Panc1 (cell line): Measurements from ENCODE around the gene SLC66A2. TPM values are rescaled to one million over a fixed set of nuclear protein-coding genes. Genes with fewer than 3 reads are reported as not detected.

ENCODE experiments used
- ATAC-seq: fragments of 200-7000 bp; cut with Tn5 transposase; 2 replicates; pipeline ENCODE4 v1.9.1; 2020; ENCODE audit warnings: mild to moderate bottlenecking, moderate library complexity
- BruUV-seq: library from RNA; stranded (reverse); fragments of 400-500 nt; replicated peaks from 2 replicates; lab custom pipeline; 2021; lab: Mats Ljungman, UMichigan
- CTCF ChIA-PET: fragments of 300-600 bp; sonication (Branson Sonifier 250); formaldehyde crosslinking; loops from one replicate; lab custom pipeline; 2022; ENCODE audit warnings: antibody characterized with exemption; lab: Charles Lee
- POLR2A ChIA-PET: fragments of 300-600 bp; sonication (Branson Sonifier 250); formaldehyde crosslinking; loops from one replicate; lab custom pipeline; 2022; ENCODE audit warnings: antibody characterized with exemption; lab: Charles Lee
- DNase-seq: peaks from one replicate; pipeline ENCODE4 v3.0.0-alpha.2; 2010; ENCODE audit warnings: low read depth, low spot score
- H3K27ac ChIP-seq: 2 replicates; pipeline ENCODE4 v1.5.1; 2011; ENCODE audit warnings: mild to moderate bottlenecking, low read length, inconsistent platforms
- H3K27me3 ChIP-seq: fragments of 200-500 bp; sonication (Bioruptor generic); 2 replicates; pipeline ENCODE4 v1.6.0; 2014; ENCODE audit warnings: low read length, inconsistent platforms; ENCODE audit not compliant: control insufficient read depth, insufficient read depth
- H3K36me3 ChIP-seq: fragments of 200-500 bp; sonication (Bioruptor generic); 2 replicates; pipeline ENCODE4 v1.5.1; 2014; ENCODE audit warnings: inconsistent platforms, mild to moderate bottlenecking, low read length, moderate library complexity; ENCODE audit not compliant: control insufficient read depth, insufficient read depth
- H3K4me1 ChIP-seq: 2 replicates; pipeline ENCODE4 v1.5.1; 2011; ENCODE audit warnings: inconsistent platforms, mild to moderate bottlenecking, low read length, moderate library complexity; ENCODE audit not compliant: control insufficient read depth, insufficient read depth
- H3K4me3 ChIP-seq, 2 experiments: 2 replicates each; pipeline ENCODE4 v1.5.1; 2011 to 2012; ENCODE audit warnings: low read depth in 2 of 2, low read length in 2 of 2, mild to moderate bottlenecking in 2 of 2, inconsistent platforms in 1 of 2, moderate library complexity in 1 of 2
- H3K9me3 ChIP-seq: fragments of 200-500 bp; sonication (Bioruptor generic); 2 replicates; pipeline ENCODE4 v1.5.1; 2014; ENCODE audit warnings: low read depth, mild to moderate bottlenecking, inconsistent platforms, low read length, moderate library complexity; ENCODE audit not compliant: control insufficient read depth, insufficient read depth
- POLR2AphosphoS5 ChIP-seq: IDR thresholded peaks from 2 replicates; pipeline ENCODE4 v1.6.1; 2012; ENCODE audit warnings: mild to moderate bottlenecking, low read depth, low read length, moderate library complexity
- SIN3A ChIP-seq: IDR thresholded peaks from 2 replicates; pipeline ENCODE4 v1.6.1; 2012; ENCODE audit warnings: low read depth, mild to moderate bottlenecking, low read length, moderate library complexity, borderline replicate concordance; ENCODE audit not compliant: insufficient read depth
- TCF7L2 ChIP-seq: IDR thresholded peaks from 2 replicates; pipeline ENCODE4 v1.6.1; 2011; ENCODE audit warnings: mild to moderate bottlenecking, low read depth, low read length, inconsistent platforms
- in situ Hi-C: cut with HindIII; loops from 2 replicates; pipeline ENCODE4 v1.10.0; 2016; ENCODE audit warnings: low sequenced_read_pairs, low pct_unique_long_range_greater_than_20kb
- intact Hi-C: fragments of 100-400 bp; cut with micrococcal nuclease; formaldehyde crosslinking; loops from one replicate; pipeline ENCODE4 v1.10.0; 2022; ENCODE audit not compliant: unreplicated experiment
- total RNA-seq: library from RNA; stranded (reverse); gene quantifications from one replicate; pipeline ENCODE4 v1.2.1, GENCODE V29; 2021; ENCODE audit not compliant: unreplicated experiment
- TF ChIP-seq, protein P1 (sequence below), 2 experiments: IDR thresholded peaks; 2 replicates each; pipeline ENCODE4 v1.6.1; 2011 to 2012; ENCODE audit warnings: low read depth in 2 of 2, control low read depth in 1 of 2, low read length in 1 of 2, mild to moderate bottlenecking in 1 of 2, moderate library complexity in 1 of 2; ENCODE audit not compliant: insufficient read depth in 1 of 2
- TF ChIP-seq, protein P2 (sequence below): fragments of 450-650 bp; IDR thresholded peaks from 2 replicates; pipeline ENCODE4 v1.5.1; 2017; ENCODE audit warnings: mild to moderate bottlenecking

SLC66A2 gene
- total RNA-seq, 1 experiment from 2014 or later: 92.5 TPM

DNA sequence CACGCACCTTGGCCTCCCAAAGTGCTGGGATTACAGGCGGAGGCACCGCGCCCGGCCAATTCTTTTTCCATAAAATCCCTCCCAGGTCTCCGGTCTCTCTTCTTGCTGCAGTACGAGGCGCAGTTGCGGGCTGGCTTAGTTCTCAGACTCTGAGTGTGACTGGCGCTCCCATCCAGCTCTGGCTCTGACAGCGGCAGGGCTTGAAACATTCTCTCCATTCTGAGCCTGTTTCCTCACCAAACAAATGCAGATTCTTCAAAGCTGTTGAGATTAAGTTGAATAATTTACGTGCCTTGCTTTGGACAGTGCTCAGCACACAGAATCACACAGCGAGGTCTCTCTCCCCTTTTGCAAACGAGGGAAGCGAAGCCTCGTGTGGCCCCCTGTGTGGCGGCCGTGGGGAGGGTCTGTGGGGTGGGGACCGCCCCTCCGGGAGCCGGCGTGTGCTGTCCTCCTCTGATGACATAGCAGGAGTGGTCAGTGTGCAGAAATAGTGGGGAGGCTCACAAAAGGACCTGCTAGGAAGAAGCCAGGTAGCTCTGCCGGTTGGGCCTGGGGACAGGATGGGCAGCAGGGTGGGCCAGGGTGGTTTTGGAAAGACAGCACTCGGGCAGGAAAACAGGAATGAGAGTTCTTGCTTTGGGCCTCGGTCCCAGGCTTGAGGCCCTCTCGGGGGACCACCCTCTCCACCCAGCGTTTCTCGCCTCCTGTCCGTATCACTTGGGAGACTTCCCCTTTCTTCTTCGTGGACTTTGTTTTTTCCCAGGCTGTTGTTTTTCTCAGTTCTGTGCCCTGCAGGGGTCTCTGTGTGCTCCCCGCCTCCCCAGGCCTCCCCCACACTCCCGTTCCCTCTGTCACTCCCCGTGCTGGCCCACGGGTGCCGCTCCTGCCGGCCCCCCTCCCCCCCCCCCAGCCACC is 78.7 kb downstream of the SLC66A2 start:
- ChIA-PET CTCF (no interaction called here), POLR2A (no interaction called here)
- intact Hi-C loops: no loop called here
- BruUV-seq: no TSS peak
- H3K4me1 ChIP-seq: 0 out of 2 replicates have a peak, but pooled peaks cover 4% of the 10 kb centered on the region
- H3K27ac ChIP-seq: no peak overlapping the region
- DNase-seq (no peak), ATAC-seq (no peak)
- peaks cover 2% of the 10 kb centered on the region; the same call in 1 of the 2 replicates for H3K27me3 ChIP-seq
- H3K4me3 ChIP-seq: no peak overlapping the region
- H3K36me3 ChIP-seq: no peaks in the 10 kb centered on the region
- no peaks in the 10 kb centered on the region for H3K9me3 ChIP-seq
- in situ Hi-C loops: no loop called here
- no peak for TF ChIP-seq TCF7L2
- TF ChIP-seq, protein P1, sequence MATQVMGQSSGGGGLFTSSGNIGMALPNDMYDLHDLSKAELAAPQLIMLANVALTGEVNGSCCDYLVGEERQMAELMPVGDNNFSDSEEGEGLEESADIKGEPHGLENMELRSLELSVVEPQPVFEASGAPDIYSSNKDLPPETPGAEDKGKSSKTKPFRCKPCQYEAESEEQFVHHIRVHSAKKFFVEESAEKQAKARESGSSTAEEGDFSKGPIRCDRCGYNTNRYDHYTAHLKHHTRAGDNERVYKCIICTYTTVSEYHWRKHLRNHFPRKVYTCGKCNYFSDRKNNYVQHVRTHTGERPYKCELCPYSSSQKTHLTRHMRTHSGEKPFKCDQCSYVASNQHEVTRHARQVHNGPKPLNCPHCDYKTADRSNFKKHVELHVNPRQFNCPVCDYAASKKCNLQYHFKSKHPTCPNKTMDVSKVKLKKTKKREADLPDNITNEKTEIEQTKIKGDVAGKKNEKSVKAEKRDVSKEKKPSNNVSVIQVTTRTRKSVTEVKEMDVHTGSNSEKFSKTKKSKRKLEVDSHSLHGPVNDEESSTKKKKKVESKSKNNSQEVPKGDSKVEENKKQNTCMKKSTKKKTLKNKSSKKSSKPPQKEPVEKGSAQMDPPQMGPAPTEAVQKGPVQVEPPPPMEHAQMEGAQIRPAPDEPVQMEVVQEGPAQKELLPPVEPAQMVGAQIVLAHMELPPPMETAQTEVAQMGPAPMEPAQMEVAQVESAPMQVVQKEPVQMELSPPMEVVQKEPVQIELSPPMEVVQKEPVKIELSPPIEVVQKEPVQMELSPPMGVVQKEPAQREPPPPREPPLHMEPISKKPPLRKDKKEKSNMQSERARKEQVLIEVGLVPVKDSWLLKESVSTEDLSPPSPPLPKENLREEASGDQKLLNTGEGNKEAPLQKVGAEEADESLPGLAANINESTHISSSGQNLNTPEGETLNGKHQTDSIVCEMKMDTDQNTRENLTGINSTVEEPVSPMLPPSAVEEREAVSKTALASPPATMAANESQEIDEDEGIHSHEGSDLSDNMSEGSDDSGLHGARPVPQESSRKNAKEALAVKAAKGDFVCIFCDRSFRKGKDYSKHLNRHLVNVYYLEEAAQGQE (IDR thresholded peaks at IDR 0.05; ENCODE audit: insufficient read depth in 1 of 2, low read depth in 2 of 2, low read length in 1 of 2): no peak

DNA sequence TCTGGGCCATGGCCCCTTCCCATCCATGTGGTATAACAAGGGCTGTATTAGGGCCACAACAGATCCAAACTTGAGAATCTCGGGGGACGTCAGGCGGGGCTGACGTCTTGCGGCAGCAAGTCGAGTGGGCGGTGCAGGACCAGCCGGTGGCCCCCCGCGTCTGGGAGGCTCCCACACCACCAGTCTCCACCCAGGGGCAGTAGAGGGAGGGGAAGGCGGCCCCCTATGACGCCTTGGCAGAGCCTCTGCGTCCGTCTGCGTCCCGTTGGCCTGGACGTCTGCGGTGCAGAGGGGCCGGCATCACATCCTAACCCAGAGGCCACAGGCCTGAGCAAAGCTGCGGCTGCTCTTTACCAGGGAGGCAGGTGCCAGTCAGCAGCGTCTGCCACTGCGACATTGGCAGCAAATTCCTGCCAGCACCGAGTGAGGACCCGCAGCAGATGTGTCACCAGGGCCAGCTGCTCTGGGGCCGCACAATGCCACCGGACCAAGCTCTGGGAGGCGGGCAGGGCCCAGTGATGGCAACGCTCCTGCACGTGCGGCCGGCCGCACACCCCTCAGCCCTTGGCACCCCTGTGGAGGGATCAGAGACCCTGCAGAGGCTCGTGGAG is 79.9 kb downstream of the SLC66A2 start:
- CTCF ChIA-PET: no interaction called here
- DNase-seq (no peak), ATAC-seq (no peak)
- Histone ChIP-seq H3K4me3 (no peak overlapping the region), H3K27ac (no peak overlapping the region), H3K27me3 (no peaks in the 10 kb centered on the region; the same call in 1 of the 2 replicates), H3K9me3 (no peaks in the 10 kb centered on the region), H3K36me3 (no peaks in the 10 kb centered on the region), H3K4me1 (0 out of 2 replicates have a peak, but pooled peaks cover under 1% of the 10 kb centered on the region)
- no TSS peak for BruUV-seq
- POLR2A ChIA-PET: interaction anchor here (0.6 kb wide), 1 partner anchor 114 kb away, joined by 10 read pairs; no protein-coding TSS in a partner anchor
- TF ChIP-seq, protein P2, sequence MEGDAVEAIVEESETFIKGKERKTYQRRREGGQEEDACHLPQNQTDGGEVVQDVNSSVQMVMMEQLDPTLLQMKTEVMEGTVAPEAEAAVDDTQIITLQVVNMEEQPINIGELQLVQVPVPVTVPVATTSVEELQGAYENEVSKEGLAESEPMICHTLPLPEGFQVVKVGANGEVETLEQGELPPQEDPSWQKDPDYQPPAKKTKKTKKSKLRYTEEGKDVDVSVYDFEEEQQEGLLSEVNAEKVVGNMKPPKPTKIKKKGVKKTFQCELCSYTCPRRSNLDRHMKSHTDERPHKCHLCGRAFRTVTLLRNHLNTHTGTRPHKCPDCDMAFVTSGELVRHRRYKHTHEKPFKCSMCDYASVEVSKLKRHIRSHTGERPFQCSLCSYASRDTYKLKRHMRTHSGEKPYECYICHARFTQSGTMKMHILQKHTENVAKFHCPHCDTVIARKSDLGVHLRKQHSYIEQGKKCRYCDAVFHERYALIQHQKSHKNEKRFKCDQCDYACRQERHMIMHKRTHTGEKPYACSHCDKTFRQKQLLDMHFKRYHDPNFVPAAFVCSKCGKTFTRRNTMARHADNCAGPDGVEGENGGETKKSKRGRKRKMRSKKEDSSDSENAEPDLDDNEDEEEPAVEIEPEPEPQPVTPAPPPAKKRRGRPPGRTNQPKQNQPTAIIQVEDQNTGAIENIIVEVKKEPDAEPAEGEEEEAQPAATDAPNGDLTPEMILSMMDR: no peak
- TF ChIP-seq, protein P1 (IDR thresholded peaks at IDR 0.05; ENCODE audit: insufficient read depth in 1 of 2, low read depth in 2 of 2, low read length in 1 of 2): no peak
- TF ChIP-seq TCF7L2 (no peak), POLR2AphosphoS5 (no peak), SIN3A (no peak)
- intact Hi-C loops (no loop called here), in situ Hi-C loops (no loop called here)
